Fibroblast of lung (primary cell): Measurements from ENCODE around the gene PXN. TPM values are rescaled to one million over a fixed set of nuclear protein-coding genes. Genes with fewer than 3 reads are reported as not detected.

ENCODE experiments used
- DNase-seq, 2 donors: peaks; one replicate each; pipeline versions ENCODE4 v3.0.0 to v3.0.0-alpha.2; 2010; ENCODE audit warnings: low read depth in 2 of 2
- H2AFZ ChIP-seq: 2 replicates; pipeline ENCODE4 v1.5.1; 2012; ENCODE audit warnings: low read length, control low read depth, inconsistent platforms
- H3K27ac ChIP-seq: 2 replicates; pipeline ENCODE4 v1.5.1; 2011; ENCODE audit warnings: low read length, control low read depth; ENCODE audit not compliant: insufficient read depth
- H3K27me3 ChIP-seq: 2 replicates; pipeline ENCODE4 v1.5.1; 2011; ENCODE audit warnings: mild to moderate bottlenecking, low read length; ENCODE audit not compliant: control insufficient read depth, insufficient read depth
- H3K36me3 ChIP-seq: 2 replicates; pipeline ENCODE4 v1.5.1; 2011; ENCODE audit warnings: low read length; ENCODE audit not compliant: control insufficient read depth, insufficient read depth
- H3K4me1 ChIP-seq: 2 replicates; pipeline ENCODE4 v1.5.1; 2011; ENCODE audit warnings: low read length; ENCODE audit not compliant: control insufficient read depth, insufficient read depth; ENCODE audit errors: extremely low read depth
- H3K4me2 ChIP-seq: 2 replicates; pipeline ENCODE4 v1.5.1; 2011; ENCODE audit warnings: low read length, control low read depth; ENCODE audit not compliant: insufficient read depth; ENCODE audit errors: extremely low read depth
- H3K4me3 ChIP-seq, 4 experiments: fragments of 200-600 bp in 1 of 4; sonication (generic) in 1 of 4; replicated peaks in 1 of 4; 2 replicates each; pipeline ENCODE4 v1.5.1; 2011 to 2016; ENCODE audit warnings: low read length in 4 of 4, low read depth in 3 of 4, mild to moderate bottlenecking in 3 of 4, control low read depth in 2 of 4, inconsistent platforms in 1 of 4, mixed read lengths in 1 of 4; ENCODE audit not compliant: insufficient read depth in 1 of 4; ENCODE audit errors: control extremely low read depth in 1 of 4
- H3K79me2 ChIP-seq: 2 replicates; pipeline ENCODE4 v1.5.1; 2012; ENCODE audit warnings: mild to moderate bottlenecking, low read length, inconsistent platforms; ENCODE audit not compliant: control insufficient read depth, insufficient read depth
- H3K9ac ChIP-seq: 2 replicates; pipeline ENCODE4 v1.5.1; 2011; ENCODE audit warnings: mild to moderate bottlenecking, low read length, control low read depth; ENCODE audit not compliant: insufficient read depth
- H3K9me3 ChIP-seq: 2 replicates; pipeline ENCODE4 v1.5.1; 2012; ENCODE audit warnings: low read depth, low read length; ENCODE audit not compliant: control insufficient read depth, insufficient read depth
- H4K20me1 ChIP-seq: 2 replicates; pipeline ENCODE4 v1.5.1; 2011; ENCODE audit warnings: low read length; ENCODE audit not compliant: control insufficient read depth, insufficient read depth; ENCODE audit errors: extremely low read depth
- CTCF ChIP-seq, 2 donors: IDR thresholded peaks in 1 of 2; conservative IDR thresholded peaks in 1 of 2; 1 replicate in 1 of 2; 2 replicates in 1 of 2; pipeline ENCODE4 v1.5.1; 2011 to 2012; ENCODE audit warnings: low read length in 2 of 2, control low read depth in 1 of 2, inconsistent platforms in 1 of 2, low read depth in 1 of 2, mild to moderate bottlenecking in 1 of 2
- EZH2 ChIP-seq: IDR thresholded peaks from 2 replicates; pipeline ENCODE4 v1.5.1; 2012; ENCODE audit warnings: low read length, control low read depth, mild to moderate bottlenecking; ENCODE audit errors: missing control alignments
- polyA plus RNA-seq, 2 donors: library from polyadenylated mRNA; depleted of rRNA in 1 of 2; stranded (reverse) in 1 of 2; unstranded in 1 of 2; fragments of >200 nt; gene quantifications; 2 replicates each; pipeline ENCODE4 v1.2.1, GENCODE V29; 2011 to 2012; ENCODE audit warnings: missing spikeins in 1 of 2
- total RNA-seq: library from RNA; depleted of rRNA; stranded (reverse); fragments of >200 nt; gene quantifications from 2 replicates; pipeline ENCODE4 v1.2.1, GENCODE V29; 2014

PXN gene
- total and polyA plus RNA-seq, 2 donors (not counting 1 experiment from before 2014, with no cell fraction given): 21.5 to 31.4 TPM

- Histone ChIP-seq H3K4me1 (no peaks in the 10 kb centered on the region), H3K4me3 (no peak overlapping the region), H2AFZ (no peak overlapping the region), H3K36me3 (peaks cover 15% of the 10 kb centered on the region), H3K27me3 (no peaks in the 10 kb centered on the region), H3K27ac (no peak overlapping the region), H3K79me2 (no peaks in the 10 kb centered on the region), H3K9me3 (no peaks in the 10 kb centered on the region), H3K9ac (no peak overlapping the region), H4K20me1 (no peaks in the 10 kb centered on the region), H3K4me2 (no peak overlapping the region)
- DNase-seq: peak in 1 of 2 donors; percentile 8
- TF ChIP-seq EZH2 (no peak), CTCF (conservative IDR thresholded peaks at IDR 0.05 in 1 of 2, IDR thresholded peaks at IDR 0.05 in 1 of 2; ENCODE audit: low read depth in 1 of 2, low read length in 2 of 2) (no peak)
Observed at GRCh38 chr12:120167529-120168095, 97.9 kb downstream of the PXN start.

- H3K9ac ChIP-seq: no peak overlapping the region
- H3K9me3 ChIP-seq: no peaks in the 10 kb centered on the region
- no peaks in the 10 kb centered on the region for H3K4me1 ChIP-seq
- no peaks in the 10 kb centered on the region for H3K27me3 ChIP-seq
- H3K79me2 ChIP-seq: no peaks in the 10 kb centered on the region
- peaks cover 34% of the 10 kb centered on the region for H3K36me3 ChIP-seq
- TF ChIP-seq CTCF (conservative IDR thresholded peaks at IDR 0.05 in 1 of 2, IDR thresholded peaks at IDR 0.05 in 1 of 2; ENCODE audit: low read depth in 1 of 2, low read length in 2 of 2) (no peak), EZH2 (no peak)
- H3K27ac ChIP-seq: no peak overlapping the region
- no peak for DNase-seq
- no peak overlapping the region for H3K4me2 ChIP-seq
- H2AFZ ChIP-seq: no peak overlapping the region
- H3K4me3 ChIP-seq: no peak overlapping the region
- no peaks in the 10 kb centered on the region for H4K20me1 ChIP-seq
Observed at GRCh38 chr12:120164293-120164692, 101.2 kb downstream of the PXN start.

- Histone ChIP-seq H3K9me3 (no peaks in the 10 kb centered on the region), H3K4me1 (no peaks in the 10 kb centered on the region), H3K9ac (no peak overlapping the region), H2AFZ (no peak overlapping the region), H4K20me1 (no peaks in the 10 kb centered on the region), H3K27ac (no peak overlapping the region), H3K4me3 (no peak overlapping the region), H3K36me3 (peaks cover 43% of the 10 kb centered on the region), H3K27me3 (no peaks in the 10 kb centered on the region), H3K79me2 (no peaks in the 10 kb centered on the region), H3K4me2 (no peak overlapping the region)
- TF ChIP-seq CTCF (conservative IDR thresholded peaks at IDR 0.05 in 1 of 2, IDR thresholded peaks at IDR 0.05 in 1 of 2; ENCODE audit: low read depth in 1 of 2, low read length in 2 of 2) (no peak), EZH2 (no peak)
- no peak for DNase-seq
Observed at GRCh38 chr12:120162763-120163162, 102.8 kb downstream of the PXN start.
